OCI-LY3 (cell line): Measurements from ENCODE around the gene XXYLT1.

Source experiments
- H2AFZ ChIP-seq: fragments of 200-600, 300-600 bp; shearing (Covaris generic); 2 replicates; pipeline ENCODE4 v1.6.0; 2014; ENCODE audit warnings: antibody characterized with exemption, low read depth, low read length
- H3K27ac ChIP-seq: fragments of 200-600, 300-600 bp; sonication (generic); 2 replicates; pipeline ENCODE4 v1.5.1; 2014; ENCODE audit warnings: mild to moderate bottlenecking, low read length, moderate library complexity, mixed read lengths
- H3K27me3 ChIP-seq: fragments of 200-600, 300-600 bp; sonication (generic); 2 replicates; pipeline ENCODE4 v1.6.1; 2014; ENCODE audit warnings: low read depth, low read length, mixed read lengths
- H3K36me3 ChIP-seq: fragments of 200-600, 300-600 bp; sonication (generic); replicated peaks from 2 replicates; pipeline ENCODE3; 2014; ENCODE audit warnings: low read depth, low read length, mixed read lengths
- H3K4me1 ChIP-seq: fragments of 300-600, 200-600 bp; sonication (generic); 2 replicates; pipeline ENCODE4 v1.6.1; 2014; ENCODE audit warnings: low read length, mixed read lengths
- H3K4me2 ChIP-seq: fragments of 200-600, 300-600 bp; sonication (generic); 2 replicates; pipeline ENCODE4 v1.6.1; 2014; ENCODE audit warnings: low read length, mixed read lengths
- H3K4me3 ChIP-seq: fragments of 300-600, 200-600 bp; sonication (generic); 2 replicates; pipeline ENCODE4 v1.5.1; 2014; ENCODE audit warnings: antibody characterized with exemption, mild to moderate bottlenecking, low read length, moderate library complexity
- H3K79me2 ChIP-seq: fragments of 300-600, 200-600 bp; shearing (Covaris generic); 2 replicates; pipeline ENCODE4 v1.6.1; 2014; ENCODE audit warnings: mild to moderate bottlenecking, low read length, mixed read lengths
- H3K9ac ChIP-seq: fragments of 300-600, 200-600 bp; shearing (Covaris generic); 2 replicates; pipeline ENCODE4 v1.6.0; 2014; ENCODE audit warnings: mild to moderate bottlenecking, low read length, moderate library complexity
- H3K9me3 ChIP-seq: fragments of 200-600, 300-600 bp; shearing (Covaris generic); 2 replicates; pipeline ENCODE4 v1.6.1; 2014; ENCODE audit warnings: low read length, mixed read lengths; ENCODE audit not compliant: insufficient read depth
- H4K20me1 ChIP-seq: fragments of 200-600, 300-600 bp; sonication (generic); 2 replicates; pipeline ENCODE4 v1.6.1; 2016; ENCODE audit warnings: low read length, mixed read lengths; ENCODE audit not compliant: insufficient read depth
- CTCF ChIP-seq: fragments of 200-600, 300-600 bp; sonication (generic); IDR thresholded peaks from 2 replicates; pipeline ENCODE4 v1.5.1; 2014; ENCODE audit warnings: antibody characterized with exemption, low read length, low read depth
- EZH2phosphoT487 ChIP-seq: fragments of 200-600 bp; shearing (Covaris generic); IDR thresholded peaks from 2 replicates; pipeline ENCODE4 v1.6.1; 2018; ENCODE audit warnings: antibody characterized with exemption, mixed run types, low read depth

XXYLT1 gene

DNA sequence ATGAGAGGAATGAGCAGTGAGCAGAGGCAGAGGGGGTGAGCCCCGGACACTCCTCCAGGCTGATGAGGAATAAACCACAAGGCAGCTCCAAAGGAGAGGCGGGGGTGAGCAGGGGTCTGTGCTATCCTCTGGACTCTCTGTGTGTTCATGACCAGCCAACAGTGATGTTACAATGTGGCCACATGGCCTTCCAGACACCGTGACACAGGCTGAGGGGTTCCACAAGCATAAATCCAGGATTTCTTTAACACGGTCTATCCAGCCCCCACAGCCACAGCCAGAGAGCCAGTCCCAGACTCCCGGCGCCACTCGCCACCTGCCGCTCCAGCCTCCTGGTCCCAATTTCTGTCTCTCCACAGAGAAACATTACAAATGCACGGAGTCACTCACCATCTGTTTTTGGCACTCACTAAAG, 24.4 kb downstream of the XXYLT1 start:
- Histone ChIP-seq H3K4me1 (peaks cover 18% of the 10 kb centered on the region), H2AFZ (no peak overlapping the region), H4K20me1 (no peaks in the 10 kb centered on the region), H3K4me2 (no peak overlapping the region), H3K79me2 (peaks cover 11% of the 10 kb centered on the region), H3K27ac (no peak overlapping the region), H3K9ac (no peak overlapping the region), H3K9me3 (no peaks in the 10 kb centered on the region), H3K36me3 (no peaks in the 10 kb centered on the region), H3K27me3 (no peaks in the 10 kb centered on the region), H3K4me3 (no peak overlapping the region)
- no peak for TF ChIP-seq EZH2phosphoT487
- TF ChIP-seq CTCF = no peak

DNA sequence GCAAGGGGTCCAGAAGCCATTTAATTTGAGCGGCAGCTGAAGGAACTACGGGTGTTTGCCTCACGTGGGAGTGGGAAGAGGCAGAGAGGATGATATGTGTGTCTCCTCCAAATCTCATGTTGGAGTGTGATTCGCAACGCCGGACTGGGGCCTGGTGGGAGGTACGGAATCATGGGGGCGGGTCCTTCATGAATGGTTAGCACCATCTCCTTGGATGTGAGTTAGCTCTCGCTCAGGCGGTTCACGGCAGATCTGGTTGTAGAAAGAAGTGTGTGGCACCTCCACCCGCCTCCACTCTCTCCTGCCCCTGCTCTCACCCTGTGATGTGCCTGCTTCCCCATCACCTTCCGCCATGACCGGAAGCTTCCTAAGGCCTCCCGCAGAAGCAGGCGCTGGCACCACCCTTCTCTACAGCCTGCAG, 25.4 kb downstream of the XXYLT1 start:
- Histone ChIP-seq H3K27ac (no peak overlapping the region), H2AFZ (no peak overlapping the region), H3K36me3 (no peaks in the 10 kb centered on the region), H3K9me3 (no peaks in the 10 kb centered on the region), H3K4me3 (no peak overlapping the region), H4K20me1 (no peaks in the 10 kb centered on the region), H3K9ac (no peak overlapping the region), H3K4me2 (no peak overlapping the region), H3K27me3 (no peaks in the 10 kb centered on the region), H3K4me1 (peaks cover 7% of the 10 kb centered on the region), H3K79me2 (peaks cover under 1% of the 10 kb centered on the region; the same call in 1 of the 2 replicates)
- no peak for TF ChIP-seq CTCF
- TF ChIP-seq EZH2phosphoT487 = no peak

DNA sequence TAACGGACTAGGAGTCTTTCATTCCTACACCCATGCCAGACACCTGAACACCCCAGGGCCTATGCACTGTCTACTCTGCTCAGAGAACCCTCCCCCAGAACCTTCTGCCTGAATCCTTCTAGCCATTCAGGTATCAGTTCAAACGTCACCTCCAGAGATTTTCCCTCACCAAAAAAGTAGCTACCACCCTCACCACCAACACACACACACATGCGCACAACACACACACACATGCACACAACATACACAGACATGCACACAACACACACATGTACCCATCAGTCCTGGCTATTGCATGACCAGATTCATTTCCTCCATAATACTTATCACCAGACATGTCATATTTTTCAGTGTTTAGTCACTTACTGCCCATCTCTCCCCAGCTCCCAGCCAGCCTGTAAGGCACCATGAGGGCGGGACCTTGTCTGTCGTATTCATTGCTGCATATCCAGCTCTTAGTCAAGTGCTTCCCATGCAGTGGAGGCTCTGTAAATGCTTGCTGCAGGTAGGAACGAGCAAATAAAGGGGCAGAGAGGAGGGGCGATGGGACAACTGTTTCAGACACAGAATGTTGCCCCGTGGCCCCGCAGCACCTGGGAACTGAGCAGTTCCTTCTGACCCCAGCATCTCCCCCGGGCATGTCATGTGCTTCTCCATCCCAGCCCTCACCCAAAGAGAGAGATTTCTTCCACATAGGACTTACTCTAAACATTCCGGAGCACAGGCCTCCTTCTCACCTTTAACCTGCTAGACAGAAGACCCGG, 29.2 kb downstream of the XXYLT1 start:
- H3K9me3 ChIP-seq = no peaks in the 10 kb centered on the region
- no peak overlapping the region for H3K4me2 ChIP-seq
- peaks cover 6% of the 10 kb centered on the region for H3K36me3 ChIP-seq
- H3K27ac ChIP-seq = no peak overlapping the region
- H3K79me2 ChIP-seq = no peaks in the 10 kb centered on the region
- H3K27me3 ChIP-seq = no peaks in the 10 kb centered on the region
- H3K4me3 ChIP-seq = no peak overlapping the region
- no peak overlapping the region for H3K9ac ChIP-seq
- H3K4me1 ChIP-seq = no peaks in the 10 kb centered on the region
- no peaks in the 10 kb centered on the region for H4K20me1 ChIP-seq
- no peak for TF ChIP-seq EZH2phosphoT487
- TF ChIP-seq CTCF = no peak
- H2AFZ ChIP-seq = no peak overlapping the region

- Histone ChIP-seq H3K4me3 (no peak overlapping the region), H3K9me3 (no peaks in the 10 kb centered on the region), H3K36me3 (peaks cover 8% of the 10 kb centered on the region), H3K9ac (no peak overlapping the region), H3K4me2 (no peak overlapping the region), H4K20me1 (no peaks in the 10 kb centered on the region), H3K4me1 (no peaks in the 10 kb centered on the region), H3K27ac (no peak overlapping the region), H3K27me3 (no peaks in the 10 kb centered on the region), H3K79me2 (no peaks in the 10 kb centered on the region), H2AFZ (no peak overlapping the region)
- TF ChIP-seq EZH2phosphoT487 (no peak), CTCF (no peak)
Measured at GRCh38 chr3:195240939-195241338, 30.0 kb downstream of the XXYLT1 start.
